Endothelial cell of umbilical vein (primary cell): ENCODE results near the gene TEX29. TPM values are rescaled to one million over a fixed set of nuclear protein-coding genes. Genes with fewer than 3 reads are reported as not detected.

Source experiments
- BruUV-seq: library from RNA; stranded (reverse); fragments of 400-500 nt; replicated peaks from 2 replicates; lab custom pipeline; 2021; lab: Mats Ljungman, UMichigan
- CTCF ChIA-PET: fragments of 300-600, 350-600 bp; sonication (Branson Sonifier 250); formaldehyde crosslinking; loops from one replicate; lab custom pipeline; 2021; ENCODE audit warnings: antibody characterized with exemption, inconsistent platforms; lab: Charles Lee
- POLR2A ChIA-PET: fragments of 300-600, 350-600 bp; sonication (Branson Sonifier 250); formaldehyde crosslinking; loops from one replicate; lab custom pipeline; 2021; ENCODE audit warnings: antibody characterized with exemption, inconsistent platforms; lab: Charles Lee
- DNase-seq: peaks from one replicate; pipeline ENCODE4 v3.0.0-alpha.2; 2011; ENCODE audit warnings: low read depth, low spot score
- FAIRE-seq: peaks from 2 replicates; lab custom pipeline; 2011; peaks lifted over from hg19 to GRCh38; lab: Jason Lieb, UNC
- H2AFZ ChIP-seq: 2 replicates; pipeline ENCODE4 v1.6.0; 2012; ENCODE audit warnings: low read depth, low read length, control low read depth, inconsistent platforms
- H3K27ac ChIP-seq: 2 replicates; pipeline ENCODE4 v1.5.1; 2011; ENCODE audit warnings: low read depth, mild to moderate bottlenecking, control low read depth, low read length, moderate library complexity; ENCODE audit not compliant: insufficient read depth
- H3K27me3 ChIP-seq, 2 experiments: 2 replicates each; pipeline versions ENCODE4 v1.6.0 to v1.6.1; 2011; ENCODE audit warnings: low read length in 2 of 2, mixed read lengths in 1 of 2; ENCODE audit not compliant: control insufficient read depth in 2 of 2, insufficient read depth in 2 of 2
- H3K36me3 ChIP-seq, 2 experiments: 2 replicates in 1 of 2; 3 replicates in 1 of 2; pipeline ENCODE4 v1.5.1; 2011; ENCODE audit warnings: low read length in 2 of 2, mild to moderate bottlenecking in 1 of 2, moderate library complexity in 1 of 2; ENCODE audit not compliant: control insufficient read depth in 2 of 2, insufficient read depth in 2 of 2; ENCODE audit errors: extremely low read depth in 1 of 2
- H3K4me1 ChIP-seq: 3 replicates; pipeline ENCODE4 v1.5.1; 2011; ENCODE audit warnings: mild to moderate bottlenecking, low read length; ENCODE audit not compliant: control insufficient read depth, insufficient read depth; ENCODE audit errors: extremely low read depth
- H3K4me2 ChIP-seq: 2 replicates; pipeline ENCODE4 v1.6.1; 2011; ENCODE audit warnings: low read length, control low read depth, mixed read lengths; ENCODE audit not compliant: insufficient read depth
- H3K4me3 ChIP-seq, 3 experiments: fragments of 200-600 bp in 1 of 3; sonication (generic), shearing (Covaris generic) in 1 of 3; replicated peaks in 1 of 3; 2 replicates each; pipeline ENCODE4 v1.5.1; 2011 to 2016; ENCODE audit warnings: control low read depth in 3 of 3, low read length in 3 of 3, mild to moderate bottlenecking in 2 of 3, inconsistent platforms in 1 of 3, low read depth in 1 of 3, moderate library complexity in 1 of 3; ENCODE audit not compliant: insufficient read depth in 1 of 3
- H3K79me2 ChIP-seq: 2 replicates; pipeline ENCODE4 v1.6.0; 2012; ENCODE audit warnings: low read length, inconsistent platforms; ENCODE audit not compliant: control insufficient read depth, insufficient read depth
- H3K9ac ChIP-seq: replicated peaks from 2 replicates; pipeline ENCODE3; 2011; ENCODE audit warnings: low read length, control low read depth; ENCODE audit not compliant: insufficient read depth; ENCODE audit errors: extremely low read depth
- H3K9me1 ChIP-seq: replicated peaks from 3 replicates; pipeline ENCODE4 v1.6.0; 2011; ENCODE audit warnings: mild to moderate bottlenecking, low read length; ENCODE audit not compliant: control insufficient read depth, insufficient read depth; ENCODE audit errors: extremely low read depth
- H3K9me3 ChIP-seq: replicated peaks from 2 replicates; pipeline ENCODE4 v1.5.1; 2012; ENCODE audit warnings: low read length, inconsistent platforms; ENCODE audit not compliant: control insufficient read depth, insufficient read depth
- H4K20me1 ChIP-seq: replicated peaks from 2 replicates; pipeline ENCODE3; 2011; ENCODE audit warnings: mild to moderate bottlenecking, low read length; ENCODE audit not compliant: control insufficient read depth, insufficient read depth; ENCODE audit errors: extremely low read depth
- CTCF ChIP-seq, 2 donors: IDR thresholded peaks; 1 replicate in 1 of 2; 2 replicates in 1 of 2; pipeline ENCODE4 v1.5.1; 2011; ENCODE audit warnings: low read length in 2 of 2, mild to moderate bottlenecking in 2 of 2, moderate library complexity in 2 of 2, control low read depth in 1 of 2, inconsistent platforms in 1 of 2, low read depth in 1 of 2; ENCODE audit not compliant: insufficient read depth in 1 of 2; ENCODE audit errors: extremely low read depth in 1 of 2
- EZH2 ChIP-seq: IDR thresholded peaks from 2 replicates; pipeline ENCODE4 v1.6.1; 2012; ENCODE audit warnings: borderline replicate concordance, low read depth, mild to moderate bottlenecking, moderate library complexity, low read length, inconsistent platforms; ENCODE audit not compliant: severe bottlenecking
- FOS ChIP-seq: IDR thresholded peaks from 2 replicates; pipeline ENCODE4 v1.6.1; 2011; ENCODE audit warnings: mild to moderate bottlenecking, low read length, moderate library complexity, borderline replicate concordance; ENCODE audit not compliant: insufficient read depth
- GATA2 ChIP-seq: IDR thresholded peaks from 2 replicates; pipeline ENCODE4 v1.7.0; 2011; ENCODE audit warnings: low read depth, mild to moderate bottlenecking, moderate library complexity, mixed read lengths, low read length; ENCODE audit not compliant: insufficient read length, insufficient read depth
- JUN ChIP-seq: IDR thresholded peaks from 2 replicates; pipeline ENCODE4 v1.6.1; 2011; ENCODE audit warnings: borderline replicate concordance, low read depth; ENCODE audit not compliant: insufficient read length, insufficient read depth
- MYC ChIP-seq: IDR thresholded peaks from one replicate; pipeline ENCODE4 v1.6.1; 2011; ENCODE audit warnings: mild to moderate bottlenecking, low read depth, low read length
- POLR2A ChIP-seq: IDR thresholded peaks from 2 replicates; pipeline ENCODE4 v1.6.1; 2012; ENCODE audit warnings: low read depth, mild to moderate bottlenecking, control low read depth, low read length
- POLR2AphosphoS5 ChIP-seq: IDR thresholded peaks from 2 replicates; pipeline ENCODE4 v1.6.1; 2012; ENCODE audit warnings: low read depth, mild to moderate bottlenecking, control low read depth, low read length, moderate library complexity; ENCODE audit not compliant: insufficient read depth
- dilution Hi-C: fragments of 300-500 bp; cut with MboI; formaldehyde crosslinking; loops from one replicate; pipeline ENCODE4 v1.15.0; 2019; ENCODE audit warnings: low sequenced_read_pairs; ENCODE audit not compliant: extremely low pct_ligation_motif_present
- intact Hi-C: fragments of 100-400 bp; cut with micrococcal nuclease; formaldehyde crosslinking; loops from one replicate; pipeline ENCODE4 v1.10.0; 2022
- polyA plus RNA-seq, 4 experiments: library from polyadenylated mRNA; depleted of rRNA in 3 of 4; stranded (reverse) in 3 of 4; unstranded in 1 of 4; fragments of >200 nt; gene quantifications; 2 replicates each; pipeline versions ENCODE4 v1.2.1 to v1.2.3, GENCODE V29; 2011 to 2012; ENCODE audit warnings: missing spikeins in 1 of 4
- total RNA-seq: library from RNA; stranded (reverse); gene quantifications from 2 replicates; pipeline ENCODE4 v1.2.3, GENCODE V29; 2021
- TF ChIP-seq, protein P1 (sequence below): IDR thresholded peaks from 2 replicates; pipeline ENCODE4 v1.6.1; 2011; ENCODE audit not compliant: insufficient read depth, insufficient read length

TEX29 gene
- total and polyA plus RNA-seq, 2 donors (not counting 3 experiments of a cell fraction or from before 2014, with no cell fraction given), result 0.44 TPM; not detected in 1

DNA sequence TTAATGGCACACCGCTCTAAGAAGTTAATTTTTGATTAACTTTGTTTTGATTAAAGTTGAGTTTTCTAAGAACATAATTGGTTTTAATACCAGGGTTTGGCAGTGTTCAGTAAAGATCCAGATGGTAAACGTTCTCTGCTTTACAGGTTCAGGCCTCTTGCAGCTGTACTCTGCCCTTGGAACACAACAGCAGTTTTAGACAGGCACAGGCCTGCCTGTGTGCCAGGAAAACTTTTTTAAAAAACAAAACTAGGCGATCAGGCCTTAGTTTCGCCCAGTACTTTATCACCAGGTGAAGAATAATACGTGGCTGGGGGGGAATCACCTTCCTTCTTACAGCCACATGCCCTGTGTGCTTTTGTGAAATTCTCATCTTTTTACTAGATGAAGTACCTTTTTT is 38.0 kb upstream of the TEX29 start:
- H3K4me2 ChIP-seq, result no peak overlapping the region
- peaks cover 32 to 55% of the 10 kb centered on the region in 2 experiments for H3K36me3 ChIP-seq
- no peaks in the 10 kb centered on the region for H3K9me3 ChIP-seq
- peaks cover 11% of the 10 kb centered on the region for H3K79me2 ChIP-seq
- intact Hi-C loops, result no loop called here
- ChIA-PET CTCF (no interaction called here), POLR2A (no interaction called here)
- no peak for DNase-seq
- FAIRE-seq, result no peak
- no peaks in the 10 kb centered on the region for H3K9me1 ChIP-seq
- no peak overlapping the region for H3K27ac ChIP-seq
- TF ChIP-seq MYC, result no peak
- no peak for TF ChIP-seq FOS
- TF ChIP-seq CTCF (IDR thresholded peaks at IDR 0.05; ENCODE audit: extremely low read depth in 1 of 2, insufficient read depth in 1 of 2, low read depth in 1 of 2, low read length in 2 of 2), result no peak
- no peak for TF ChIP-seq JUN
- no peak for TF ChIP-seq POLR2AphosphoS5
- no peak for TF ChIP-seq POLR2A
- no peak for TF ChIP-seq GATA2
- no peak for TF ChIP-seq EZH2
- TF ChIP-seq, protein P1, sequence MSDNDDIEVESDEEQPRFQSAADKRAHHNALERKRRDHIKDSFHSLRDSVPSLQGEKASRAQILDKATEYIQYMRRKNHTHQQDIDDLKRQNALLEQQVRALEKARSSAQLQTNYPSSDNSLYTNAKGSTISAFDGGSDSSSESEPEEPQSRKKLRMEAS, result no peak
- H3K27me3 ChIP-seq, result no peaks in the 10 kb centered on the region
- dilution Hi-C loops, result no loop called here
- H2AFZ ChIP-seq, result no peak overlapping the region
- no TSS peak for BruUV-seq
- H3K4me3 ChIP-seq, result no peak overlapping the region
- H3K4me1 ChIP-seq, result no peaks in the 10 kb centered on the region
- no peak overlapping the region for H3K9ac ChIP-seq
- no peaks in the 10 kb centered on the region for H4K20me1 ChIP-seq
